Transverse colon (tissue), 4 donors: ENCODE measurements around the gene HMCN1. TPM values are rescaled to one million over a fixed set of nuclear protein-coding genes. Genes with fewer than 3 reads are reported as not detected.

Experiments
- DNase-seq: peaks from one replicate; pipeline ENCODE4 v3.0.0-alpha.2; 2019
- H3K27ac ChIP-seq, 4 donors: fragments of 200-600 bp; sonication (generic); 2 replicates each; pipeline ENCODE4 v1.5.1; 2016 to 2018; ENCODE audit warnings: inconsistent platforms in 4 of 4
- H3K27me3 ChIP-seq: fragments of 200-600 bp; sonication (generic); 2 replicates; pipeline ENCODE4 v1.5.1; 2017; ENCODE audit warnings: inconsistent platforms
- H3K36me3 ChIP-seq, 4 donors: fragments of 200-600 bp; sonication (generic); 2 replicates each; pipeline ENCODE4 v1.5.1; 2017 to 2019; ENCODE audit warnings: inconsistent platforms in 4 of 4
- H3K4me1 ChIP-seq, 4 donors: fragments of 200-600 bp; sonication (generic); 2 replicates each; pipeline ENCODE4 v1.5.1; 2017 to 2020; ENCODE audit warnings: inconsistent platforms in 4 of 4
- H3K4me3 ChIP-seq, 4 donors: fragments of 200-600 bp; sonication (generic); 1 replicate in 1 of 4; 2 replicates in 3 of 4; pipeline versions ENCODE4 v1.5.1 to v1.6.1; 2017 to 2019; ENCODE audit warnings: inconsistent platforms in 4 of 4
- H3K9me3 ChIP-seq, 2 donors: fragments of 200-600 bp; sonication (generic); 2 replicates each; pipeline ENCODE4 v1.5.1; 2017 to 2019; ENCODE audit warnings: inconsistent platforms in 2 of 2
- EP300 ChIP-seq: sonication (generic); formaldehyde crosslinking; IDR thresholded peaks from one replicate; pipeline ENCODE4 v1.6.1; 2017; ENCODE audit warnings: antibody characterized with exemption, low read depth
- POLR2A ChIP-seq: fragments of 450-650 bp; IDR thresholded peaks from one replicate; pipeline ENCODE4 v1.6.1; 2016; ENCODE audit warnings: antibody characterized with exemption, mild to moderate bottlenecking, moderate library complexity
- POLR2AphosphoS5 ChIP-seq, 3 donors: sonication (generic); formaldehyde crosslinking; IDR thresholded peaks; one replicate each; pipeline ENCODE4 v1.6.1; 2016; ENCODE audit warnings: antibody characterized with exemption in 3 of 3
- WGBS, 2 donors: methylation state at CpG; one replicate each; pipeline ENCODE4 v1.1.5; 2018; ENCODE audit warnings: low coverage in 1 of 2; 5-methylcytosine and 5-hydroxymethylcytosine counted together
- in situ Hi-C, 4 donors: fragments of 200-750 bp; cut with MboI; loops; one replicate each; pipeline versions ENCODE4 v1.15.0 to v1.15.1; 2017; ENCODE audit warnings: low sequenced_read_pairs in 3 of 4, low pct_ligation_motif_present in 1 of 4, low pct_unique_long_range_greater_than_20kb in 1 of 4
- intact Hi-C: fragments of 100-400 bp; cut with DNase I; formaldehyde crosslinking; loops from one replicate; pipeline ENCODE4 v1.15.1; 2023; ENCODE audit warnings: low total_unique reads
- total RNA-seq, 4 donors: library from RNA; depleted of rRNA; stranded (reverse); fragments of >200 nt; gene quantifications; one replicate each; pipeline ENCODE4 v1.1.0, GENCODE V29; 2016
- TF ChIP-seq, protein P1 (sequence below), 5 experiments: fragments of 200-600 bp in 3 of 5; fragments of 450-650 bp in 2 of 5; sonication (generic) in 3 of 5; IDR thresholded peaks; 1 replicate in 2 of 5; 2 replicates in 3 of 5; pipeline ENCODE4 v1.5.1; 2016 to 2017; ENCODE audit warnings: antibody characterized with exemption in 5 of 5, inconsistent platforms in 3 of 5, mild to moderate bottlenecking in 2 of 5, moderate library complexity in 1 of 5

HMCN1 gene
- total RNA-seq, 4 donors from 2014 or later: 1.1 to 2.7 (median 2.1) TPM

GRCh38 chr1:186218654-186219352, 484.6 kb downstream of the HMCN1 start:
- H3K9me3 ChIP-seq: no peaks in the 10 kb centered on the region
- in situ Hi-C loops: loop anchor here in 3 of 4 donors (10.0 to 25.0 kb wide), 2 partner anchors 407 to 494 kb away; no protein-coding TSS in a partner anchor

DNA sequence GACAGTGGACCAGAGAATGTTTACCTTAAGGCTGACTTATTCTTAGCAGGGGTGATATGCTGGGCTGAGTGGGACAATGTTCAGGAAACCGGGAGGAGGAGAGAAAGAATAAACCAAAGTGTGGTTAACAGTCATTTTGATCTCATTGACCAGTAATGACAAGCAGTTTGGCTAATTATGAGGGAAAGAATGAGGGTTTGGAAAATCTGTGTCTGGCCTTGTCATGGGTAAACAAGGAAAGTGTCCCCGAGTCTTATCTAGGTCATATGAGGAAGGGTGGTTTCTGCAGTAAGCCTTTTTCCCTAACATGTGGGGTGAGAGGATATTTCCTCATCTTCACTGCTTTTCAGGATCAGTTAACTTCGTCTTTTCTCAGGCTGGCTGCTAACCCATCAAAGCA, 485.9 kb downstream of the HMCN1 start:
- no peak overlapping the region for H3K4me3 ChIP-seq
- no peak for DNase-seq
- no peaks in the 10 kb centered on the region for H3K36me3 ChIP-seq
- H3K9me3 ChIP-seq: no peaks in the 10 kb centered on the region
- no peak overlapping the region for H3K27ac ChIP-seq
- intact Hi-C loops (no loop called here), in situ Hi-C loops (loop anchor here in 3 of 4 donors (10.0 to 25.0 kb wide), 2 partner anchors 405 to 408 kb away; no protein-coding TSS in a partner anchor)
- H3K27me3 ChIP-seq: no peaks in the 10 kb centered on the region
- no peaks in the 10 kb centered on the region for H3K4me1 ChIP-seq
- TF ChIP-seq, protein P1, sequence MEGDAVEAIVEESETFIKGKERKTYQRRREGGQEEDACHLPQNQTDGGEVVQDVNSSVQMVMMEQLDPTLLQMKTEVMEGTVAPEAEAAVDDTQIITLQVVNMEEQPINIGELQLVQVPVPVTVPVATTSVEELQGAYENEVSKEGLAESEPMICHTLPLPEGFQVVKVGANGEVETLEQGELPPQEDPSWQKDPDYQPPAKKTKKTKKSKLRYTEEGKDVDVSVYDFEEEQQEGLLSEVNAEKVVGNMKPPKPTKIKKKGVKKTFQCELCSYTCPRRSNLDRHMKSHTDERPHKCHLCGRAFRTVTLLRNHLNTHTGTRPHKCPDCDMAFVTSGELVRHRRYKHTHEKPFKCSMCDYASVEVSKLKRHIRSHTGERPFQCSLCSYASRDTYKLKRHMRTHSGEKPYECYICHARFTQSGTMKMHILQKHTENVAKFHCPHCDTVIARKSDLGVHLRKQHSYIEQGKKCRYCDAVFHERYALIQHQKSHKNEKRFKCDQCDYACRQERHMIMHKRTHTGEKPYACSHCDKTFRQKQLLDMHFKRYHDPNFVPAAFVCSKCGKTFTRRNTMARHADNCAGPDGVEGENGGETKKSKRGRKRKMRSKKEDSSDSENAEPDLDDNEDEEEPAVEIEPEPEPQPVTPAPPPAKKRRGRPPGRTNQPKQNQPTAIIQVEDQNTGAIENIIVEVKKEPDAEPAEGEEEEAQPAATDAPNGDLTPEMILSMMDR (IDR thresholded peaks at IDR 0.05): no peak
- TF ChIP-seq POLR2AphosphoS5 (IDR thresholded peaks at IDR 0.05) (no peak), EP300 (no peak), POLR2A (no peak)
- WGBS, 2 donors: 33 to 42% methylated on average over 3 of the region's 3 CpGs

More at GRCh38 chr1:186218654-186219352, 484.6 kb downstream of the HMCN1 start:
- H3K27ac ChIP-seq: no peak overlapping the region
- TF ChIP-seq, protein P1 (IDR thresholded peaks at IDR 0.05): no peak
- no peak for TF ChIP-seq POLR2A
- TF ChIP-seq EP300: no peak
- no peak for TF ChIP-seq POLR2AphosphoS5 (IDR thresholded peaks at IDR 0.05)
- H3K4me3 ChIP-seq: no peak overlapping the region
- no peaks in the 10 kb centered on the region for H3K4me1 ChIP-seq
- DNase-seq: no peak
- no peaks in the 10 kb centered on the region for H3K27me3 ChIP-seq
- H3K36me3 ChIP-seq: no peaks in the 10 kb centered on the region
- 62 to 72% methylated on average over 4 to 5 of the region's 5 CpGs for WGBS, 2 donors
- intact Hi-C loops: no loop called here

DNA sequence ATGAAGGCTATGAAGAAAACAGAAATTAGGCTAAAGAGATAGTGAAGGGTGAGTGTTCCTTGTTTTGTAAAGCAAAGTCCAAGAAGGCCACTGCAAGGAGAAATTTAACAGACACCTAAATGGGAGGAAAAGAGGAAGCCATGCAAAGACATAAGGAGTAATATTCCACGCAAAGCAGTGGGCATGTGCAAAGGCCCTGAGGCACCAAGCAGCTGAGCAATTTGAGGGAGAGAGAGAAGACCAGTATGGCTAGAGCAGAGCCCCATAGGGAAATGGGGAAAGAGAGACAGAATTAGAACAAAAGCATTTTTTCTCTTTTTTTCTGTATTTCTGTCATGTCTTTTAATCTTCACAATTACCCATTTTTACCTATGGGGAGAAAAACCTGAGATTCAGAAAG, 486.7 kb downstream of the HMCN1 start:
- H3K4me1 ChIP-seq: no peaks in the 10 kb centered on the region
- in situ Hi-C loops: loop anchor here in 3 of 4 donors (10.0 to 25.0 kb wide), 2 partner anchors 406 to 409 kb away; no protein-coding TSS in a partner anchor
- no peaks in the 10 kb centered on the region for H3K36me3 ChIP-seq
- DNase-seq: no peak
- intact Hi-C loops: no loop called here
- H3K27ac ChIP-seq: no peak overlapping the region
- H3K27me3 ChIP-seq: no peaks in the 10 kb centered on the region
- no peaks in the 10 kb centered on the region for H3K9me3 ChIP-seq
- H3K4me3 ChIP-seq: no peak overlapping the region
- WGBS, 2 donors: 87 to 88% methylated on average over 1 of the region's 1 CpG
- TF ChIP-seq POLR2A (no peak), POLR2AphosphoS5 (IDR thresholded peaks at IDR 0.05) (no peak), EP300 (no peak)
- TF ChIP-seq, protein P1 (IDR thresholded peaks at IDR 0.05): no peak

GRCh38 chr1:186225096-186225495, 490.9 kb downstream of the HMCN1 start:
- no peak overlapping the region for H3K4me3 ChIP-seq
- 0 to 13% methylated on average over 1 of the region's 1 CpG for WGBS, 2 donors
- no peak overlapping the region for H3K27ac ChIP-seq
- H3K36me3 ChIP-seq: no peaks in the 10 kb centered on the region
- intact Hi-C loops (no loop called here), in situ Hi-C loops (loop anchor here in 1 of 4 donors (10.0 kb wide), 1 partner anchor 410 kb away; no protein-coding TSS in a partner anchor)
- no peaks in the 10 kb centered on the region for H3K4me1 ChIP-seq
- H3K9me3 ChIP-seq: no peaks in the 10 kb centered on the region
- DNase-seq: no peak
- TF ChIP-seq EP300: no peak
- no peak for TF ChIP-seq POLR2AphosphoS5 (IDR thresholded peaks at IDR 0.05)
- no peak for TF ChIP-seq POLR2A
- TF ChIP-seq, protein P1 (IDR thresholded peaks at IDR 0.05): no peak
- H3K27me3 ChIP-seq: no peaks in the 10 kb centered on the region
